GM12872 (cell line): ENCODE results near the gene LHX2.

Source experiments
- CTCF ChIP-seq: IDR thresholded peaks from 3 replicates; pipeline ENCODE4 v1.5.1; 2011; ENCODE audit warnings: low read depth, mild to moderate bottlenecking, low read length, moderate library complexity; ENCODE audit not compliant: insufficient read depth

LHX2 gene

DNA sequence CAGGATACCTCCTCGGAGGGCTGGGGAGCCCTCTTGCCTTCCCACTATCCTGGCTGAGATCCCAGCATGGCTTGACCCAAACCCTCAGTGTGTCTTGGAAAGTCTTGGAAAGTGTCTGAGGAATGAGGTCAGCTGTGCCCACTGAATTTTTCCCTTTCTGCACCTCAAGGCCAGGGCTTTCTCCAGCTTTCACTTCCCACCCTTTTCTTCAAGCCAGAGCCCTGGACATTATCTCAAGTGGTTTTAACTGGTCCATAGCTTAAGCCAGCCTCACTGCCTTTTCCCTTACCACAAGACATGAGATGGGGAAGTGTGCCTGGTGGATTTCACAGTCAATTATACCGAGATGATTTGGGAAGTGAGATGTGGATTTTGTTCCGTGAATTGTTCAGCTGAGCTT, 35.7 kb upstream of the LHX2 start:
- TF ChIP-seq CTCF = no peak

DNA sequence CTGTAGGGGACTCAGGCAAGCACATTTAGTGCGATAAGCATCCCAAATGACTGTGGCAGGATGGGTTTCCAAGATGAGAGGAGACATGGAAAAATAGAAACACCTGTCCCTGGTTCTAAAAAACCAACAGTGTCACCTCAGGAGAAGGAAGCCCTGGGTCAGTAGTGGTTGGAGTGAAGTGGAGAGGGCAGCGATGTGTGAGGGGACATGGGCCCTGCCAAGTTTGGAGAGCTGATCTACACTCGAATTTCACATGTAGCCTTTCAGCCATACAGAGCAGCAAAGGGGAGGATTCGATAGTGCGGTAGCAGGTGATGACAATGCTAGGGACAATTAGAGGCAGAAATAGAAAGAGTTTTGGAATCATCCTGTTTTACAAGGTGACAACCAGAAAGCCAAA, 32.6 kb upstream of the LHX2 start:
- TF ChIP-seq CTCF = no peak

GRCh38 chr9:123982535-123982934, 29.0 kb upstream of the LHX2 start:
- TF ChIP-seq CTCF = no peak

GRCh38 chr9:123983047-123983446, 28.5 kb upstream of the LHX2 start:
- no peak for TF ChIP-seq CTCF

- no peak for TF ChIP-seq CTCF
These were observed 26.8 kb upstream of the LHX2 start for GRCh38 chr9:123984802-123985201.

- TF ChIP-seq CTCF = no peak
These were observed 25.7 kb upstream of the LHX2 start for GRCh38 chr9:123985869-123986268.

GRCh38 chr9:123990427-123990826, 21.1 kb upstream of the LHX2 start:
- TF ChIP-seq CTCF = no peak
